Endothelial cell (in vitro differentiated cells): ENCODE measurements around the gene ABCC9. TPM values are rescaled to one million over a fixed set of nuclear protein-coding genes. Genes with fewer than 3 reads are reported as not detected.

Experiments
- DNase-seq: peaks from one replicate; pipeline ENCODE4 v3.0.0; 2021; ENCODE audit warnings: low spot score
- H3K27ac Mint-ChIP-seq: one replicate; pipeline ENCODE4 v1.8.0; 2021; ENCODE audit warnings: mixed read lengths, inconsistent platforms; ENCODE audit not compliant: unreplicated experiment
- H3K27me3 Mint-ChIP-seq: one replicate; pipeline ENCODE4 v1.8.0; 2021; ENCODE audit warnings: mild to moderate bottlenecking, moderate library complexity, mixed read lengths, inconsistent platforms; ENCODE audit not compliant: unreplicated experiment
- H3K36me3 Mint-ChIP-seq: one replicate; pipeline ENCODE4 v1.8.0; 2021; ENCODE audit warnings: mild to moderate bottlenecking, low read depth, mixed read lengths, inconsistent platforms; ENCODE audit not compliant: unreplicated experiment
- H3K4me1 Mint-ChIP-seq: one replicate; pipeline ENCODE4 v1.8.0; 2021; ENCODE audit warnings: mild to moderate bottlenecking, mixed read lengths, inconsistent platforms; ENCODE audit not compliant: unreplicated experiment
- H3K4me3 Mint-ChIP-seq: one replicate; pipeline ENCODE4 v1.8.0; 2021; ENCODE audit warnings: mild to moderate bottlenecking, mixed read lengths, inconsistent platforms; ENCODE audit not compliant: unreplicated experiment
- H3K9me3 Mint-ChIP-seq: one replicate; pipeline ENCODE4 v1.8.0; 2021; ENCODE audit warnings: mixed read lengths, inconsistent platforms; ENCODE audit not compliant: unreplicated experiment
- total RNA-seq: library from RNA; stranded (reverse); fragmentation: NEBNext Ultra II Directional; extraction: Animal tissue kit (Norgen Biotek cat#: 25700); gene quantifications from one replicate; pipeline ENCODE4 v1.2.1, GENCODE V29; 2021; ENCODE audit not compliant: unreplicated experiment
- TF ChIP-seq, protein P1 (sequence below): fragments of 200-600 bp; sonication (generic); IDR thresholded peaks from one replicate; pipeline ENCODE4 v1.5.0; 2021; ENCODE audit warnings: antibody characterized with exemption; ENCODE audit not compliant: unreplicated experiment

The ABCC9 gene
- total RNA-seq, 1 donor from 2014 or later, result 1.2 TPM

DNA sequence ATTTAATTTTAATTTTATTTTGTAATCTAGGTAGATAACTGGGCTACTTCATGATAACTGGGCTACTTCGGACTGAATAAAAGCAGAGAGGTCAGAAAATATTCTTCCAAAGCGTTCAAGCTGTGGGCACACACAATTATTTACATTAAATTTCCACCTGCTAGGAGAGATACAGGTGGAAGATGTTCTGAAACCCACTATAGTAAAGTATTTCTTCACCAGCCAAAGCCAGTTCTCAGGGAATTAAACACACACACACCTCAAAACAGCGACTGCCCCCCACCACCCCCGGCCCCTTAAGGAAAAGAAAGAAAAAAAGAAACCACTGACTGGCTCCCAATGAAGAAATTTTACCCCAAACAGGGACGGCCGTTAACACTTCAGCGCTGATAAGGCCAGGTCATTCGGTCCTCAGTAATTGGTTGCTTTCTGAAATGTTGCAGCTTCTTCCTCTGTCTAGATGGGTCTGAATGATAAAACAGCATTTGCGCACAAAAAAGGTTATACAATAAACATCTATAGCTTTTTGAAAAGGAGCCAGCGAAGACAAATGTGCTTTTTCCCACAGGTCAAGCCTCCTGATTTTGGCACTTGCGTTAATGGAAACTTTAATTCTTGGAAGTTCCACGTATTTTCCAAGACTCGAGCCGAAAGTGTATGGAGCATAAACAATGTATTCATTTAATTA is 165.9 kb downstream of the ABCC9 start:
- no peak for DNase-seq
- Mint-ChIP-seq H3K4me1 (peaks cover 5% of the 10 kb centered on the region), H3K9me3 (no peaks in the 10 kb centered on the region), H3K36me3 (no peaks in the 10 kb centered on the region), H3K4me3 (peak overlapping the region; percentile 27), H3K27me3 (no peaks in the 10 kb centered on the region), H3K27ac (no peak overlapping the region)
- TF ChIP-seq, protein P1, sequence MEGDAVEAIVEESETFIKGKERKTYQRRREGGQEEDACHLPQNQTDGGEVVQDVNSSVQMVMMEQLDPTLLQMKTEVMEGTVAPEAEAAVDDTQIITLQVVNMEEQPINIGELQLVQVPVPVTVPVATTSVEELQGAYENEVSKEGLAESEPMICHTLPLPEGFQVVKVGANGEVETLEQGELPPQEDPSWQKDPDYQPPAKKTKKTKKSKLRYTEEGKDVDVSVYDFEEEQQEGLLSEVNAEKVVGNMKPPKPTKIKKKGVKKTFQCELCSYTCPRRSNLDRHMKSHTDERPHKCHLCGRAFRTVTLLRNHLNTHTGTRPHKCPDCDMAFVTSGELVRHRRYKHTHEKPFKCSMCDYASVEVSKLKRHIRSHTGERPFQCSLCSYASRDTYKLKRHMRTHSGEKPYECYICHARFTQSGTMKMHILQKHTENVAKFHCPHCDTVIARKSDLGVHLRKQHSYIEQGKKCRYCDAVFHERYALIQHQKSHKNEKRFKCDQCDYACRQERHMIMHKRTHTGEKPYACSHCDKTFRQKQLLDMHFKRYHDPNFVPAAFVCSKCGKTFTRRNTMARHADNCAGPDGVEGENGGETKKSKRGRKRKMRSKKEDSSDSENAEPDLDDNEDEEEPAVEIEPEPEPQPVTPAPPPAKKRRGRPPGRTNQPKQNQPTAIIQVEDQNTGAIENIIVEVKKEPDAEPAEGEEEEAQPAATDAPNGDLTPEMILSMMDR, result no peak

DNA sequence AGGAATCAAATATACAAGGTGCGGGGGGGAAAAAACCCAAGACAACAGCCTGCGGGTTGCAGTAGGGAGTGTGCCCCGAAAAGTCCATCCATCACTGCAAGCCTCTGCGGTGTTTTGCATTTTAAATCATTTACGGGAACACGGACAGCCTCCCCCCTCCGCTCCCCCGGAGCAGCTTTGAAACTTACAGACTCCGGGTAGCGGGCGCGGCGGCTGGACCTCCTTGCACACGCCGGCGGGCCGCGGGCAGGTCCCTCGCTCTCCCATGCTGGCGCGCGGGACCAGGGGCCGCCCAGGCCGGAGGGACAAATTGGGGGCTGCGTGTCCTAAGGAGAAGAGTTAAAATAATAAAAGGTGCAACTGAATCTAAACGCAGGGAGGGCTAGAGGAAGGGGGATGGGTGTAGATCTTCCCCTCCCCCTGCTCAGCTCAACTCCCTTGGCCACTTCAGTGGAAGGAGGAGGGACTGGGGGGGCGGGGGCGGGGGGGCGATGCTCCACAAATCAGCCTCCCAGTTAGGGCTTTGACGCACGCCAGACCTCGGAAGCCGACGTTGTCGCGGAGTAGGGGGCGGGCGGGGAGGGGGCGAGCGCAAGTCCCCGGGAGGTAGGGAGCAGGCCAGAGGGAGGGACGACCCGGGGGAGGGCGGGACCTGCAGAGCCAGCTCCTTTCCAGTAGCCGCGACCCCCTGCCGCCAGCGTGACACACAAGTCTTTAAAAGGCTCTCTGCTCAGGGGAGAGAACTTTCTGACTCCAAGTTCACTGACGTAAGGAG is 166.7 kb downstream of the ABCC9 start, which contains the start of gene KCNJ8:
KCNJ8 (minus strand) TSS at position 349 of the 775 bp plus-strand sequence. CDS start 1,090 bp downstream, outside the sequence.
- TF ChIP-seq, protein P1, result no peak
- H3K4me3 Mint-ChIP-seq, result peak within 1 kb of the TSS; percentile 27
- DNase-seq, result peak; percentile 51
- H3K27me3 Mint-ChIP-seq, result no peaks in the 10 kb centered on the region
- H3K36me3 Mint-ChIP-seq, result no peaks in the 10 kb centered on the region
- peaks cover 5% of the 10 kb centered on the region for H3K4me1 Mint-ChIP-seq
- H3K27ac Mint-ChIP-seq, result no peak within 1 kb of the TSS
- no peaks in the 10 kb centered on the region for H3K9me3 Mint-ChIP-seq

DNA sequence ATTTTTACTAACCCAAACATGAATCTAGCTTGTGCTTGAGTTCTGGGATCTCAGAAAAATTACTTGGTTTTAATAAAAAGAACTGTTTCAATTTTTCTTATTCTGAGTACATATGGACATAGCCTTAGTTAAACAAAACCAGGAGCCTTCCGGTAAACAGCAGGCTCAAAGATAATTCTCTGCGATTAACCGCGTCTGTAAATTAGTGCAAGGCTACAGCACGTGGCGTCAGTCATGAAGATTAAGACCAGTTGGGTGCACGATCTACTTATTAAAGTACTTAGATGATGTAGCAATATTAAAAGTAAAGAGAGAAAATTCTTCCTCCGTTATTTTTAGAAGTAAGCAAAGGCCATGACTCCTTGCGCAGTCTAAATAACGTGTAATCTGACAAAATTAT is 167.4 kb downstream of the ABCC9 start:
- TF ChIP-seq, protein P1, result no peak
- Mint-ChIP-seq H3K27ac (no peak overlapping the region), H3K9me3 (no peaks in the 10 kb centered on the region), H3K4me3 (no peak overlapping the region), H3K36me3 (no peaks in the 10 kb centered on the region), H3K27me3 (no peaks in the 10 kb centered on the region), H3K4me1 (peaks cover 5% of the 10 kb centered on the region)
- DNase-seq, result no peak

DNA sequence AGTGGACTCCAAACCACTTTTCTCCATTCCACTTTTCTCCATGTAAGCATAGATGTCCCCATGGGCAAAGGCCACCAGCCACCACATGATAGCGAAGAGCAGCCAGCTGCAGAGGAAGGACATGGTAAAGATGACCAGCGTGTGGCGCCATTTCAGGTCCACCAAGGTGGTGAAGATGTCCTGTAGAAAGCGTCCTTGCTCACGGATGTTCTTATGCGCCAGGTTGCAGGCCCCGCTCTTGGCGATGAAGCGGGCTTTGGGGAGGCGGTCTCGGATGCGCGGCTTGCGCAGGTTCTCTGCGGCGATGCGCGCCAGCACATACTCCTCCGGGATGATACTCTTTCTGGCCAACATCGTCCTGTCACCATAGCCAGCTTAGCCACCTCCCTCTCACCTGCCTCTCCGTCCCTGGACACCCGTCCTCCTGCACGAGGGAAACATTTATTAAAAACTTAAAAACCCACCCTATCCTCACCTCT is 167.9 kb downstream of the ABCC9 start:
- no peak overlapping the region for H3K27ac Mint-ChIP-seq
- DNase-seq, result peak; percentile 31
- H3K4me3 Mint-ChIP-seq, result no peak overlapping the region
- TF ChIP-seq, protein P1, result peak; percentile 24
- peaks cover 5% of the 10 kb centered on the region for H3K4me1 Mint-ChIP-seq
- H3K36me3 Mint-ChIP-seq, result no peaks in the 10 kb centered on the region
- H3K27me3 Mint-ChIP-seq, result no peaks in the 10 kb centered on the region
- no peaks in the 10 kb centered on the region for H3K9me3 Mint-ChIP-seq

DNA sequence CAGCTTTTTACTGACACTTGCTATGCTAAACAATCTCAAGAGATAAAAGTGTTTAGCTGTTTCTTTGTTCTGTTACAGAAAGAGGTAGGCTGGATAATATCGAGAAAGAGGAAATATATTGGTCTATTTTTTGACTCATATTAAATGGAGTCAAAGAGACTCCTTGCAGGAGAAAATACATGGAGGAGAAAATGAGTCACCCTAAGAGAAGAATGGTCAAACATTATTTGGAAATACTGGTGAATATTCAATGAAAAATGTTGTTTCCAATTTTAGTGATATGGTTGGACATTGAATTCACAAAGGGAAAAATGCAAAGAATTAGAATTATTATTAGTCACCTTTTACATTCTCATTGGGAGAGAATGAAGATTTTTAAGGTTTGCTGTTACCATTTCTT is 169.9 kb downstream of the ABCC9 start:
- TF ChIP-seq, protein P1, result no peak
- DNase-seq, result no peak
- H3K4me1 Mint-ChIP-seq, result peaks cover 5% of the 10 kb centered on the region
- no peaks in the 10 kb centered on the region for H3K36me3 Mint-ChIP-seq
- no peaks in the 10 kb centered on the region for H3K27me3 Mint-ChIP-seq
- no peak overlapping the region for H3K4me3 Mint-ChIP-seq
- no peaks in the 10 kb centered on the region for H3K9me3 Mint-ChIP-seq
- H3K27ac Mint-ChIP-seq, result no peak overlapping the region
